ENCODE measurements around the gene GP9. TPM values are rescaled to one million over a fixed set of nuclear protein-coding genes. Genes with fewer than 3 reads are reported as not detected.

The GP9 gene
- total and polyA plus RNA-seq, 2 donors (not counting 1 experiment from before 2014, with no cell fraction given): not detected

- ATAC-seq (ENCODE audit: low read depth) (no peak), DNase-seq (no peak)
- no peak overlapping the region for H3K9ac ChIP-seq (ENCODE audit: low read length)
- H3K4me1 Mint-ChIP-seq: peaks cover 41% of the 10 kb centered on the region
- H2AFZ ChIP-seq (ENCODE audit: insufficient read depth, low read depth, low read length, poor library complexity, severe bottlenecking): no peak overlapping the region
- H3K9me3 Mint-ChIP-seq (ENCODE audit: insufficient read depth): no peaks in the 10 kb centered on the region
- 99% methylated on average over 7 of the region's 9 CpGs for WGBS (ENCODE audit: insufficient coverage)
- H3K4me2 ChIP-seq (replicated peaks; ENCODE audit: low read depth, low read length, poor library complexity, severe bottlenecking): no peak overlapping the region
- peaks cover 0 to 15% (median 0%) of the 10 kb centered on the region in 3 donors for H3K9me3 ChIP-seq (ENCODE audit: control extremely low read depth in 1 of 3, control insufficient read depth in 2 of 3, insufficient read depth in 1 of 3, low read length in 2 of 3)
- no peaks in the 10 kb centered on the region for H3K27me3 Mint-ChIP-seq
- intact Hi-C loops (cut with micrococcal nuclease): no loop called here
- peaks cover 33 to 35% of the 10 kb centered on the region in 2 donors for H3K4me1 ChIP-seq (ENCODE audit: control insufficient read depth in 2 of 2, insufficient read depth in 2 of 2, low read length in 2 of 2)
- no peak overlapping the region for H3K4me3 Mint-ChIP-seq
- H3K27ac ChIP-seq (ENCODE audit: low read length in 2 of 2): no peak overlapping the region
- no peaks in the 10 kb centered on the region for H3K79me2 ChIP-seq (ENCODE audit: control insufficient read depth, insufficient read depth, low read length)
- TF ChIP-seq EZH2 (IDR thresholded peaks at IDR 0.05; ENCODE audit: borderline replicate concordance, insufficient read depth, low read depth, low read length, poor library complexity, severe bottlenecking): no peak
- no peak for TF ChIP-seq CTCF (IDR thresholded peaks at IDR 0.05)
- H3K36me3 ChIP-seq (replicated peaks in 1 of 2; ENCODE audit: control extremely low read depth in 1 of 2, control insufficient read depth in 1 of 2, extremely low read depth in 1 of 2, insufficient read depth in 2 of 2, low read length in 1 of 2): no peaks in the 10 kb centered on the region
- no peaks in the 10 kb centered on the region for H3K27me3 ChIP-seq (replicated peaks in 1 of 4; ENCODE audit: control extremely low read depth in 1 of 4, control insufficient read depth in 3 of 4, insufficient read depth in 4 of 4, low read length in 3 of 4)
- ChIA-PET CTCF (interaction anchor here (0.6 to 9.1 kb wide), 5 partner anchors 8 to 304 kb away, joined by 3 to 134 read pairs (median 27); no protein-coding TSS in a partner anchor), POLR2A (no interaction called here)
- no peak overlapping the region for H3K27ac Mint-ChIP-seq
- no peak overlapping the region for H3K4me3 ChIP-seq (ENCODE audit: control extremely low read depth in 1 of 5, extremely low read depth in 1 of 5, insufficient read depth in 1 of 5, low read depth in 2 of 5, low read length in 4 of 5)
- no peaks in the 10 kb centered on the region for H4K20me1 ChIP-seq (ENCODE audit: control insufficient read depth, insufficient read depth, low read length, poor library complexity, severe bottlenecking)
Observed at GRCh38 chr3:129018751-129019150, 41.8 kb upstream of the GP9 start.

- H3K9ac ChIP-seq (ENCODE audit: low read length): no peak overlapping the region
- WGBS (ENCODE audit: insufficient coverage): no CpG with 5 or more reads among the region's 3 CpGs
- no peak overlapping the region for H3K4me3 ChIP-seq (ENCODE audit: control extremely low read depth in 1 of 5, extremely low read depth in 1 of 5, insufficient read depth in 1 of 5, low read depth in 2 of 5, low read length in 4 of 5)
- Mint-ChIP-seq H3K4me1 (peaks cover 41% of the 10 kb centered on the region), H3K27me3 (no peaks in the 10 kb centered on the region), H3K9me3 (ENCODE audit: insufficient read depth) (no peaks in the 10 kb centered on the region), H3K4me3 (no peak overlapping the region), H3K27ac (no peak overlapping the region)
- no peaks in the 10 kb centered on the region for H3K79me2 ChIP-seq (ENCODE audit: control insufficient read depth, insufficient read depth, low read length)
- ATAC-seq (ENCODE audit: low read depth): no peak
- no peak overlapping the region for H3K27ac ChIP-seq (ENCODE audit: low read length in 2 of 2)
- intact Hi-C loops (cut with micrococcal nuclease): no loop called here
- no peaks in the 10 kb centered on the region for H3K27me3 ChIP-seq (replicated peaks in 1 of 4; ENCODE audit: control extremely low read depth in 1 of 4, control insufficient read depth in 3 of 4, insufficient read depth in 4 of 4, low read length in 3 of 4)
- ChIA-PET POLR2A (no interaction called here), CTCF (interaction anchor here (0.6 to 9.1 kb wide), 3 partner anchors 13 to 228 kb away, joined by 4 to 134 read pairs (median 5); no protein-coding TSS in a partner anchor)
- no peaks in the 10 kb centered on the region for H4K20me1 ChIP-seq (ENCODE audit: control insufficient read depth, insufficient read depth, low read length, poor library complexity, severe bottlenecking)
- H3K36me3 ChIP-seq (replicated peaks in 1 of 2; ENCODE audit: control extremely low read depth in 1 of 2, control insufficient read depth in 1 of 2, extremely low read depth in 1 of 2, insufficient read depth in 2 of 2, low read length in 1 of 2): no peaks in the 10 kb centered on the region
- no peak for DNase-seq
- H2AFZ ChIP-seq (ENCODE audit: insufficient read depth, low read depth, low read length, poor library complexity, severe bottlenecking): no peak overlapping the region
- H3K9me3 ChIP-seq (ENCODE audit: control extremely low read depth in 1 of 3, control insufficient read depth in 2 of 3, insufficient read depth in 1 of 3, low read length in 2 of 3): peaks cover 0 to 14% (median 0%) of the 10 kb centered on the region in 3 donors
- no peak for TF ChIP-seq EZH2 (IDR thresholded peaks at IDR 0.05; ENCODE audit: borderline replicate concordance, insufficient read depth, low read depth, low read length, poor library complexity, severe bottlenecking)
- no peak for TF ChIP-seq CTCF (IDR thresholded peaks at IDR 0.05)
- H3K4me1 ChIP-seq (ENCODE audit: control insufficient read depth in 2 of 2, insufficient read depth in 2 of 2, low read length in 2 of 2): peaks cover 33 to 35% of the 10 kb centered on the region in 2 donors
- no peak overlapping the region for H3K4me2 ChIP-seq (replicated peaks; ENCODE audit: low read depth, low read length, poor library complexity, severe bottlenecking)
Observed at GRCh38 chr3:129019266-129019665, 41.3 kb upstream of the GP9 start.

Data from B cell (primary cell).